H1 (cell line): ENCODE results near the gene BTNL8. TPM values are rescaled to one million over a fixed set of nuclear protein-coding genes. Genes with fewer than 3 reads are reported as not detected.

Experiments
- CTCF ChIA-PET: fragments of 300-600 bp; sonication (Branson Sonifier 250); formaldehyde crosslinking; loops from one replicate; lab custom pipeline; 2021; ENCODE audit not compliant: partially characterized antibody; lab: Charles Lee
- POLR2A ChIA-PET: fragments of 300-600 bp; sonication (Branson Sonifier 250); formaldehyde crosslinking; loops from one replicate; lab custom pipeline; 2021; ENCODE audit warnings: inconsistent platforms; ENCODE audit not compliant: partially characterized antibody; lab: Charles Lee
- DNase-seq, 2 experiments: peaks; one replicate each; pipeline versions ENCODE4 v3.0.0 to v3.0.0-alpha.2; 2010 to 2022; ENCODE audit warnings: low spot score in 2 of 2, low read depth in 1 of 2, mixed read lengths in 1 of 2
- FAIRE-seq: peaks from 2 replicates; lab custom pipeline; 2011; peaks lifted over from hg19 to GRCh38; lab: Jason Lieb, UNC
- H2AFZ ChIP-seq: 2 replicates; pipeline ENCODE4 v1.8.1; 2012; ENCODE audit warnings: low read length, inconsistent platforms
- H2AK5ac ChIP-seq: 2 replicates; pipeline ENCODE4 v1.6.1; 2013; ENCODE audit warnings: low read depth, low read length
- H2BK120ac ChIP-seq: replicated peaks from 2 replicates; pipeline ENCODE3; 2013; ENCODE audit warnings: low read depth, low read length, inconsistent platforms
- H2BK12ac ChIP-seq: 2 replicates; pipeline ENCODE4 v1.6.1; 2013; ENCODE audit warnings: low read depth, low read length
- H2BK15ac ChIP-seq: 2 replicates; pipeline ENCODE4 v1.6.1; 2013; ENCODE audit warnings: low read length
- H2BK20ac ChIP-seq: 2 replicates; pipeline ENCODE4 v1.6.1; 2013; ENCODE audit warnings: low read length
- H2BK5ac ChIP-seq: 2 replicates; pipeline ENCODE4 v1.6.1; 2013; ENCODE audit warnings: low read depth, low read length
- H3K14ac ChIP-seq: 2 replicates; pipeline ENCODE4 v1.6.1; 2013; ENCODE audit warnings: inconsistent platforms; ENCODE audit not compliant: insufficient read length
- H3K18ac ChIP-seq: 2 replicates; pipeline ENCODE4 v1.6.1; 2013; ENCODE audit warnings: low read length; ENCODE audit errors: extremely low read depth
- H3K23ac ChIP-seq: 2 replicates; pipeline ENCODE4 v1.6.1; 2013; ENCODE audit warnings: inconsistent platforms; ENCODE audit not compliant: insufficient read length
- H3K23me2 ChIP-seq: 2 replicates; pipeline ENCODE4 v1.6.1; 2013; ENCODE audit warnings: low read depth, low read length
- H3K27ac ChIP-seq: 2 replicates; pipeline ENCODE4 v1.6.1; 2011; ENCODE audit warnings: low read depth, low read length, inconsistent platforms
- H3K27me3 ChIP-seq, 4 experiments: replicated peaks in 1 of 4; 1 replicate in 1 of 4; 2 replicates in 3 of 4; pipeline versions ENCODE4 v1.6.1 to v1.8.1; 2011 to 2013; ENCODE audit warnings: low read length in 3 of 4, mild to moderate bottlenecking in 3 of 4, inconsistent platforms in 2 of 4, mixed read lengths in 2 of 4, moderate library complexity in 1 of 4; ENCODE audit not compliant: control insufficient read depth in 3 of 4, insufficient read depth in 3 of 4; ENCODE audit errors: extremely low read depth in 1 of 4
- H3K36me3 ChIP-seq, 4 experiments: 2 replicates each; pipeline versions ENCODE4 v1.6.1 to v1.8.1; 2011 to 2013; ENCODE audit warnings: mild to moderate bottlenecking in 4 of 4, low read length in 3 of 4, moderate library complexity in 2 of 4, control low read depth in 1 of 4, inconsistent platforms in 1 of 4; ENCODE audit not compliant: insufficient read depth in 4 of 4, control insufficient read depth in 2 of 4
- H3K4ac ChIP-seq: replicated peaks from 2 replicates; pipeline ENCODE3; 2013; ENCODE audit warnings: low read length, low read depth, mixed read lengths, inconsistent platforms; ENCODE audit not compliant: insufficient read length
- H3K4me1 ChIP-seq, 4 experiments: replicated peaks in 1 of 4; 1 replicate in 1 of 4; 2 replicates in 3 of 4; pipeline versions ENCODE4 v1.6.1 to v1.8.1; 2011 to 2013; ENCODE audit warnings: low read length in 3 of 4, inconsistent platforms in 2 of 4, mixed read lengths in 1 of 4; ENCODE audit not compliant: insufficient read depth in 4 of 4, control insufficient read depth in 3 of 4
- H3K4me2 ChIP-seq, 2 experiments: 2 replicates each; pipeline versions ENCODE4 v1.6.1 to v1.8.1; 2011 to 2013; ENCODE audit warnings: low read depth in 2 of 2, low read length in 2 of 2, control low read depth in 1 of 2, inconsistent platforms in 1 of 2, mild to moderate bottlenecking in 1 of 2; ENCODE audit not compliant: insufficient read depth in 1 of 2
- H3K4me3 ChIP-seq, 4 experiments: fragments of 200-600, 300-600 bp in 1 of 4; sonication (generic), shearing (Covaris generic), sonication (Bioruptor Twin) in 1 of 4; 2 replicates each; pipeline versions ENCODE4 v1.5.1 to v1.8.1; 2011 to 2016; ENCODE audit warnings: low read length in 4 of 4, low read depth in 3 of 4, control low read depth in 2 of 4, inconsistent platforms in 2 of 4, mild to moderate bottlenecking in 2 of 4, mixed read lengths in 1 of 4, moderate library complexity in 1 of 4; ENCODE audit not compliant: insufficient read depth in 2 of 4; ENCODE audit errors: extremely low read depth in 1 of 4
- H3K56ac ChIP-seq: replicated peaks from 2 replicates; pipeline ENCODE3; 2013; ENCODE audit warnings: low read depth, mild to moderate bottlenecking, mixed read lengths, low read length, inconsistent platforms; ENCODE audit not compliant: insufficient read length
- H3K79me1 ChIP-seq: 2 replicates; pipeline ENCODE4 v1.6.1; 2013; ENCODE audit warnings: low read depth, low read length, control low read depth
- H3K79me2 ChIP-seq, 2 experiments: 2 replicates each; pipeline versions ENCODE4 v1.6.1 to v1.8.1; 2012 to 2013; ENCODE audit warnings: low read length in 2 of 2, mild to moderate bottlenecking in 2 of 2, inconsistent platforms in 1 of 2; ENCODE audit not compliant: insufficient read depth in 2 of 2, control insufficient read depth in 1 of 2
- H3K9ac ChIP-seq, 4 experiments: replicated peaks in 1 of 4; 1 replicate in 1 of 4; 2 replicates in 3 of 4; pipeline versions ENCODE4 v1.6.1 to v1.8.1; 2011 to 2013; ENCODE audit warnings: low read depth in 3 of 4, low read length in 3 of 4, control low read depth in 2 of 4, mild to moderate bottlenecking in 2 of 4, moderate library complexity in 2 of 4, inconsistent platforms in 1 of 4; ENCODE audit errors: extremely low read depth in 1 of 4
- H3K9me3 ChIP-seq, 2 experiments: 2 replicates each; pipeline versions ENCODE4 v1.6.1 to v1.8.1; 2012 to 2013; ENCODE audit warnings: mild to moderate bottlenecking in 2 of 2, moderate library complexity in 2 of 2, control low read depth in 1 of 2, inconsistent platforms in 1 of 2, low read depth in 1 of 2, low read length in 1 of 2, mixed read lengths in 1 of 2; ENCODE audit not compliant: insufficient read depth in 2 of 2
- H4K20me1 ChIP-seq, 2 experiments: replicated peaks in 1 of 2; 2 replicates each; pipeline versions ENCODE3 to v1.8.1; 2011 to 2013; ENCODE audit warnings: inconsistent platforms in 2 of 2, low read length in 2 of 2, mild to moderate bottlenecking in 1 of 2; ENCODE audit not compliant: insufficient read depth in 2 of 2, control insufficient read depth in 1 of 2
- H4K5ac ChIP-seq: 2 replicates; pipeline ENCODE4 v1.6.1; 2013; ENCODE audit warnings: low read length, low read depth, mixed read lengths, inconsistent platforms; ENCODE audit not compliant: insufficient read length
- H4K8ac ChIP-seq: 2 replicates; pipeline ENCODE4 v1.8.0; 2013; ENCODE audit warnings: mild to moderate bottlenecking, moderate library complexity, low read length, inconsistent platforms; ENCODE audit not compliant: insufficient read depth; ENCODE audit errors: extremely low read depth
- H4K91ac ChIP-seq: replicated peaks from 2 replicates; pipeline ENCODE3; 2013; ENCODE audit warnings: low read length, mixed read lengths, inconsistent platforms; ENCODE audit not compliant: insufficient read length
- TAF1 ChIP-seq: IDR thresholded peaks from 2 replicates; pipeline ENCODE4 v1.6.1; 2011; ENCODE audit warnings: mild to moderate bottlenecking, low read depth, low read length
- WGBS, 2 experiments: shearing (Covaris generic) in 1 of 2; methylation state at CpG; one replicate each; pipeline versions ENCODE4 v1.1.6 to v1.1.7; 2013 to 2015; ENCODE audit warnings: low lambda C conversion rate in 2 of 2, mixed read lengths in 2 of 2, inconsistent platforms in 1 of 2, low coverage in 1 of 2, missing lambda C conversion rate in 1 of 2; ENCODE audit not compliant: insufficient replicate concordance in 2 of 2, insufficient coverage in 1 of 2, insufficient read length in 1 of 2; ENCODE audit errors: extremely low coverage in 1 of 2, missing lambda C conversion rate in 1 of 2; 5-methylcytosine and 5-hydroxymethylcytosine counted together
- polyA plus RNA-seq, 7 experiments: library from polyadenylated mRNA; depleted of rRNA in 3 of 7; stranded (reverse) in 5 of 7; unstranded in 2 of 7; fragments of >200 nt in 5 of 7; fragments of 200-250 nt in 2 of 7; gene quantifications; 1 replicate in 5 of 7; 2 replicates in 1 of 7; 4 replicates in 1 of 7; pipeline versions ENCODE4 v1.2.1 to v1.2.3, GENCODE V29; 2011 to 2013; ENCODE audit warnings: missing spikeins in 2 of 7, mixed read lengths in 2 of 7
- total RNA-seq: library from RNA; stranded (reverse); fragmentation: NEBNext Ultra II Directional; extraction: Animal tissue kit (Norgen Biotek cat#: 25700); gene quantifications from 2 replicates; pipeline ENCODE4 v1.2.1, GENCODE V29; 2021

The BTNL8 gene
- total and polyA plus RNA-seq, 2 of the 8 experiments (the other 6 are each of a cell fraction or from before 2014, with no cell fraction given) = 0.32 to 0.48 TPM

- H3K27ac ChIP-seq = no peak within 1 kb of the TSS
- H3K36me3 ChIP-seq = no peaks in the 10 kb centered on the region
- no peak within 1 kb of the TSS for H3K23ac ChIP-seq
- WGBS, 2 experiments = 81% methylated on average over 5 of the region's 5 CpGs; no CpG with 5 or more reads in 1 of the 2 experiments
- H3K79me1 ChIP-seq = no peaks in the 10 kb centered on the region
- H2BK15ac ChIP-seq = no peak within 1 kb of the TSS
- no peak within 1 kb of the TSS for H2BK12ac ChIP-seq
- H4K8ac ChIP-seq = no peak within 1 kb of the TSS
- H2BK20ac ChIP-seq = no peak within 1 kb of the TSS
- no peak within 1 kb of the TSS for H2AK5ac ChIP-seq
- no peak within 1 kb of the TSS for H3K4ac ChIP-seq
- no peak within 1 kb of the TSS; the same call in 1 of the 2 replicates for H2AFZ ChIP-seq
- H4K91ac ChIP-seq = no peak within 1 kb of the TSS
- CTCF ChIA-PET = interaction anchor here (0.5 to 0.6 kb wide), 3 partner anchors 105 to 183 kb away, joined by 3 read pairs; no protein-coding TSS in a partner anchor
- H4K20me1 ChIP-seq = no peaks in the 10 kb centered on the region
- TF ChIP-seq TAF1 = no peak
- TF ChIP-seq, all 59 proteins: peak for 0
- Histone ChIP-seq H3K9ac (no peak within 1 kb of the TSS), H3K23me2 (0 out of 2 replicates have a peak, but pooled peaks cover 1% of the 10 kb centered on the region), H3K4me3 (no peak within 1 kb of the TSS), H2BK120ac (no peak within 1 kb of the TSS), H3K18ac (no peak within 1 kb of the TSS), H3K4me1 (no peaks in the 10 kb centered on the region), H3K4me2 (no peak within 1 kb of the TSS), H3K79me2 (no peaks in the 10 kb centered on the region), H2BK5ac (no peak within 1 kb of the TSS), H3K14ac (peak within 1 kb of the TSS; percentile 48), H3K27me3 (no peaks in the 10 kb centered on the region), H4K5ac (no peak within 1 kb of the TSS), H3K56ac (no peak within 1 kb of the TSS), H3K9me3 (peaks cover 0 to 5% of the 10 kb centered on the region in 2 experiments; a peak in 1 of 4 replicates)
- no peak for DNase-seq
- no peak for FAIRE-seq
- POLR2A ChIA-PET = no interaction called here
Observed at GRCh38 chr5:180988592-180988991, 89.6 kb downstream of the BTNL8 start, which contains the start of gene BTNL3. Gene BTNL3 (plus strand): TSS chr5:180988846. CDS start chr5:180989029, 183 bp downstream.
